ENCODE measurements around the gene ANXA11. TPM values are rescaled to one million over a fixed set of nuclear protein-coding genes. Genes with fewer than 3 reads are reported as not detected.

Gene ANXA11
- total and polyA plus RNA-seq, 3 experiments from 2014 or later, result 211 to 292 (median 217) TPM

DNA sequence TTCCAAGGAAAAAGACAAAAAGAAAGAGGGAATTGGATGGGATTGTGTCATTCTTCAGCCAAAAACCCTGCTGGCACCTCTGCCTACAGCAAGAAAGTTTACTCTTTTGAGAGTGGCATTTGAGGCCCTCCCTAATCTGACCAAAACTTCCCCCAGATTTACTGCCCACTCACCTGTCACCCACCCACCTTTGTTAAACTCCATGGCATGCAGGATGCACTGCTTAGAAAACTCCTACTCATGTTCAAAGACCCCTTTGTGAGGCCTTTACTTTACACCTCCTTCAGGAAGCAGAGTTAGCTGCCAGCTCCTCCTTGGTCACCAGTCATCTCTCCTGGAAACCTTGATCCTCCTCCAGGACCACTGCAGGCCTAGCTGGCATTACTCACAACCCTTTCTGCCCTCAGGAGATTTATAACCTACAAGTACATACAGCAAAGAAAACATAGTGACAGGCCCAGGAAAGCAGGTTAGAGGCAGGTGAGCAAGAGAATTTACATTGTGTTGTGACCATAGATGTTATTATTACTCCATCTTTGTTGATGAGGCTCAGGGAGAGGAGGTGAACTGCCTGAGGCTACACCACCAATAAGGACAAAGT, 83.1 kb downstream of the ANXA11 start:
- CTCF ChIA-PET, result no interaction called here
- H3K4me3 Mint-ChIP-seq, result no peak overlapping the region

DNA sequence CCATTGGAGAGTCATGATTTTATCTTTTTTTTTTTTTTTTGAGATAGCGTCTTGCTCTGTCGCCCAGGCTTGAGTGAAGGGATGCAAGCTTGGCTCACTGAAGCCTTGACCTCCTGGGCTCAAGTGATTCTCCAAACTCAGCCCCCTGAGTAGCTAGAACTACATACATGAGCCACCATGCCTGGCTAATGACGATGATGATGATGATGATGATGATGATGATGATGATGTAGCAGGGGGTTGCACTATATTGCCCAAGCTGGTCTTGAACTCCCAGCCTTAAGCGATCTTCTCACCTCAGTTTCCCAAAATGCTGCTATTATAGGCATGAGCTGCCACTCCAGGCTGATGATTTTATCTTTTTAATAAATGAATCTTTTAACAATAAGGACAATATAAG, 86.7 kb downstream of the ANXA11 start:
- ChIA-PET CTCF (interaction anchor here (0.8 kb wide), 1 partner anchor 25 kb away, joined by 3 read pairs; no protein-coding TSS in a partner anchor), POLR2A (no interaction called here)
- H3K4me3 Mint-ChIP-seq, result no peak overlapping the region
- Histone ChIP-seq H3K36me3 (ENCODE audit: insufficient read depth, low read length) (no peaks in the 10 kb centered on the region), H3K4me1 (ENCODE audit: insufficient read depth, low read length) (no peaks in the 10 kb centered on the region), H3K9me3 (ENCODE audit: low read length) (no peaks in the 10 kb centered on the region), H3K4me3 (ENCODE audit: low read length) (no peak overlapping the region), H3K27ac (ENCODE audit: low read depth, low read length) (no peak overlapping the region), H3K27me3 (ENCODE audit: insufficient read depth, low read length, poor library complexity, severe bottlenecking) (no peaks in the 10 kb centered on the region)
- no peaks in the 10 kb centered on the region for H3K36me3 Mint-ChIP-seq
- no peaks in the 10 kb centered on the region for H3K9me3 Mint-ChIP-seq
- H3K27ac Mint-ChIP-seq, result no peak overlapping the region
- H3K4me1 Mint-ChIP-seq, result no peaks in the 10 kb centered on the region
- peaks cover 3 to 19% of the 10 kb centered on the region in 2 donors for H3K27me3 Mint-ChIP-seq
- no peak for DNase-seq

More for the DNA sequence above, 83.1 kb downstream of the ANXA11 start:
- no peak for DNase-seq
- Mint-ChIP-seq H3K27me3 (peaks cover 3 to 26% of the 10 kb centered on the region in 2 donors), H3K9me3 (no peaks in the 10 kb centered on the region), H3K27ac (peak overlapping the region in 1 of 8 donors; percentile 15), H3K36me3 (no peaks in the 10 kb centered on the region), H3K4me1 (no peaks in the 10 kb centered on the region)
- Histone ChIP-seq H3K36me3 (ENCODE audit: insufficient read depth, low read length) (no peaks in the 10 kb centered on the region), H3K4me1 (ENCODE audit: insufficient read depth, low read length) (no peaks in the 10 kb centered on the region), H3K4me3 (ENCODE audit: low read length) (no peak overlapping the region), H3K9me3 (ENCODE audit: low read length) (no peaks in the 10 kb centered on the region), H3K27me3 (ENCODE audit: insufficient read depth, low read length, poor library complexity, severe bottlenecking) (no peaks in the 10 kb centered on the region), H3K27ac (ENCODE audit: low read depth, low read length) (no peak overlapping the region)
- POLR2A ChIA-PET, result no interaction called here

DNA sequence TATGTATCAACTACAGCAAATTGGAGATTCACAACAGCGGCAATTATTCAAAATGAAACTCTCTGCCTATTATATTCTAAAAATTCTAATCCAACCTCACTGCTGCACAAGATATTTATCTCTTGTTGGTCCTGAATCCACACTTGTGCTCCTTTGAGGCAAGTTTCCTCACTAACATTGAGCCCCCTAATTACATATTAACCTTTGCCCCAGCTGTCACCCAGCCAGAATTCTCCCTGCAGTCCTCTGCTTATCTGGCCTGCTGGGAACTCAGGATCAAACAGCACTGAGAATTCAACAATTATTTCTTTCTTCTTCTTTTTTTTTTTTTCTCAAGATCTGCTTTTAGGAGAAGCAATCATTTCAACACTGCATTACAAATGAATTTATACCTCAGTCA, 94.4 kb downstream of the ANXA11 start:
- Histone ChIP-seq H3K36me3 (ENCODE audit: insufficient read depth, low read length) (no peaks in the 10 kb centered on the region), H3K4me1 (ENCODE audit: insufficient read depth, low read length) (no peaks in the 10 kb centered on the region), H3K9me3 (ENCODE audit: low read length) (peaks cover 5% of the 10 kb centered on the region), H3K27ac (ENCODE audit: low read depth, low read length) (no peak overlapping the region), H3K4me3 (ENCODE audit: low read length) (no peak overlapping the region), H3K27me3 (ENCODE audit: insufficient read depth, low read length, poor library complexity, severe bottlenecking) (no peaks in the 10 kb centered on the region)
- peak overlapping the region in 5 of 7 donors; percentile 37 to 79 (median 75) for H3K4me3 Mint-ChIP-seq
- CTCF ChIA-PET, result no interaction called here
- H3K9me3 Mint-ChIP-seq, result peaks cover 12 to 28% (median 19%) of the 10 kb centered on the region in 5 donors
- peak overlapping the region in 3 of 8 donors; percentile 23 to 36 (median 29) for H3K27ac Mint-ChIP-seq
- POLR2A ChIA-PET, result no interaction called here
- DNase-seq, result no peak
- H3K36me3 Mint-ChIP-seq, result peaks cover 0 to 23% (median 1%) of the 10 kb centered on the region in 3 donors
- H3K4me1 Mint-ChIP-seq, result peaks cover 4 to 14% (median 11%) of the 10 kb centered on the region in 3 donors
- H3K27me3 Mint-ChIP-seq, result peaks cover 0 to 1% of the 10 kb centered on the region in 2 donors

- no peak overlapping the region for H3K4me3 ChIP-seq (ENCODE audit: low read length)
- no peak overlapping the region for H3K4me3 Mint-ChIP-seq
- peaks cover 6 to 31% (median 27%) of the 10 kb centered on the region in 3 donors for H3K4me1 Mint-ChIP-seq
- H3K27ac ChIP-seq (ENCODE audit: low read depth, low read length), result no peak overlapping the region
- peaks cover 12 to 28% (median 19%) of the 10 kb centered on the region in 5 donors for H3K9me3 Mint-ChIP-seq
- no peak for DNase-seq
- peaks cover 0 to 23% (median 1%) of the 10 kb centered on the region in 3 donors for H3K36me3 Mint-ChIP-seq
- POLR2A ChIA-PET, result no interaction called here
- CTCF ChIA-PET, result interaction anchor here (1.3 kb wide), 1 partner anchor 35 kb away, joined by 5 read pairs; no protein-coding TSS in a partner anchor
- no peaks in the 10 kb centered on the region for H3K36me3 ChIP-seq (ENCODE audit: insufficient read depth, low read length)
- no peak overlapping the region for H3K27ac Mint-ChIP-seq
- peaks cover 5% of the 10 kb centered on the region for H3K9me3 ChIP-seq (ENCODE audit: low read length)
- H3K27me3 Mint-ChIP-seq, result peaks cover 0 to 1% of the 10 kb centered on the region in 2 donors
- no peaks in the 10 kb centered on the region for H3K27me3 ChIP-seq (ENCODE audit: insufficient read depth, low read length, poor library complexity, severe bottlenecking)
- H3K4me1 ChIP-seq (ENCODE audit: insufficient read depth, low read length), result no peaks in the 10 kb centered on the region
Measured at GRCh38 chr10:80108576-80109239, 96.6 kb downstream of the ANXA11 start.

GRCh38 chr10:80104066-80104926, 101.0 kb downstream of the ANXA11 start:
- Histone ChIP-seq H3K9me3 (ENCODE audit: low read length) (peaks cover 5% of the 10 kb centered on the region), H3K36me3 (ENCODE audit: insufficient read depth, low read length) (no peaks in the 10 kb centered on the region), H3K27ac (ENCODE audit: low read depth, low read length) (no peak overlapping the region), H3K27me3 (ENCODE audit: insufficient read depth, low read length, poor library complexity, severe bottlenecking) (no peaks in the 10 kb centered on the region), H3K4me3 (ENCODE audit: low read length) (no peak overlapping the region), H3K4me1 (ENCODE audit: insufficient read depth, low read length) (no peaks in the 10 kb centered on the region)
- POLR2A ChIA-PET, result no interaction called here
- DNase-seq, result peak in 3 of 5 donors; percentile 1 to 51 (median 5)
- peaks cover 3 to 24% (median 22%) of the 10 kb centered on the region in 3 donors for H3K4me1 Mint-ChIP-seq
- H3K4me3 Mint-ChIP-seq, result no peak overlapping the region
- peaks cover 0 to 17% (median under 1%) of the 10 kb centered on the region in 3 donors for H3K36me3 Mint-ChIP-seq
- peaks cover 7 to 21% (median 14%) of the 10 kb centered on the region in 5 donors for H3K9me3 Mint-ChIP-seq
- CTCF ChIA-PET, result no interaction called here
- H3K27me3 Mint-ChIP-seq, result peaks cover 0 to 2% of the 10 kb centered on the region in 2 donors
- peak overlapping the region in 4 of 8 donors; percentile 13 to 77 (median 58) for H3K27ac Mint-ChIP-seq

Other genes with a start within 250 kb of the ANXA11 start
- 10 to 100 TPM; 10.1 to 11.8 TPM for gene TMEM254, start 126.9 kb downstream of the ANXA11 start, total RNA-seq
- 30.8 TPM for gene TMEM254, start 126.9 kb downstream of the ANXA11 start, polyA plus RNA-seq
- gene PLAC9, start 72.8 kb downstream of the ANXA11 start, total RNA-seq, result not detected
- gene PLAC9, start 72.8 kb downstream of the ANXA11 start, polyA plus RNA-seq, result not detected
- gene MAT1A, start 84.1 kb upstream of the ANXA11 start, total RNA-seq, result not detected
- not detected for gene MAT1A, start 84.1 kb upstream of the ANXA11 start, polyA plus RNA-seq
- gene DYDC1, start 151.2 kb upstream of the ANXA11 start, total RNA-seq, result not detected
- not detected for gene DYDC1, start 151.2 kb upstream of the ANXA11 start, polyA plus RNA-seq
- gene DYDC2, start 151.2 kb upstream of the ANXA11 start, total RNA-seq, result not detected
- not detected for gene DYDC2, start 151.2 kb upstream of the ANXA11 start, polyA plus RNA-seq
- gene PRXL2A, start 203.0 kb upstream of the ANXA11 start, total RNA-seq, result 1 to 10 TPM; 8.1 to 8.3 TPM
- gene PRXL2A, start 203.0 kb upstream of the ANXA11 start, polyA plus RNA-seq, result 9.4 TPM
- 10 to 100 TPM; 46.1 to 46.8 TPM for gene TSPAN14, start 248.8 kb upstream of the ANXA11 start, total RNA-seq
- gene TSPAN14, start 248.8 kb upstream of the ANXA11 start, polyA plus RNA-seq, result 220 TPM